ENCODE data around the gene GIMAP8. TPM values are rescaled to one million over a fixed set of nuclear protein-coding genes. Genes with fewer than 3 reads are reported as not detected.

The GIMAP8 gene
- total RNA-seq, 1 donor from 2014 or later = not detected

DNA sequence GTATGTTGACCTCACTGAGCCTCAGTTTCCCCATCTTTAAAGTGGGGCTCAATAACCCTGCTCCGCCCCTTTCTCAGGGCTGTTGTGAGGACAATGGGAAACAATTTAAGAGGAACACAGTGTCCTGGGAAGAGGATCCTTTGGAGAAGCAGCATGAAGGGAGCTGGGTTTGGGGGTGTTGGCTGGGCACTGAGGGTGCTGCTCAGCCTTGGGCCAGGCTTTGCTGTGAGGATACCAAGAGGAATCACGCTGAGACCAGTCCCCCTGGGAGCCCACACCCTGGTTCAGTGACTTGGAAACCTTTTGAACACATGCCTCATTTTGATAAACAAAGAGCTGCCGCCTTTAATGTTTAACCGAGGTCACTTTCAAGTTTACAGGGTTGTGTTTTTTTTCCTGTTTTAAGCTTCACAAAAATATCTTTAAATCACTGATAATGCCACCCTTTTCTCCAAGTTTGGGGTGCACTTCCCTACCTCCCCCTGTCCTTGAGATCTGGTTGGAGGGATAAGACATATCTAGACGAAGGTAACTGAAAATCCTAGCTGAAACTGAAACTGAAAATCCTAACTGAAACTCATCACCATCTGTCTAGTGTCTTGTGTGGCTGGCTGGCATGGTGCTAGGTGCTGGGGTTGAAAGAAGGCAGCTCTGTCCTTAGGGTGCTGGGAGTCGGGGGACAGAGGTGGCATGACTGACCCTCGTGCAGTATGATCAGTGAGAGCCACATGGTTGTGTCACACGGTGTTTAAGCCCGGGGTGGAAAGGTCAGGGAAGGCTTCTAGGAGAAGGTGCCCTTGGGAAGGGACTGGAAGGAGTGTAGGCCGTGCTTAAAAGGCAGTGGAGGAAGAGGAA, 43.6 kb upstream of the GIMAP8 start:
- TF ChIP-seq, protein P1, sequence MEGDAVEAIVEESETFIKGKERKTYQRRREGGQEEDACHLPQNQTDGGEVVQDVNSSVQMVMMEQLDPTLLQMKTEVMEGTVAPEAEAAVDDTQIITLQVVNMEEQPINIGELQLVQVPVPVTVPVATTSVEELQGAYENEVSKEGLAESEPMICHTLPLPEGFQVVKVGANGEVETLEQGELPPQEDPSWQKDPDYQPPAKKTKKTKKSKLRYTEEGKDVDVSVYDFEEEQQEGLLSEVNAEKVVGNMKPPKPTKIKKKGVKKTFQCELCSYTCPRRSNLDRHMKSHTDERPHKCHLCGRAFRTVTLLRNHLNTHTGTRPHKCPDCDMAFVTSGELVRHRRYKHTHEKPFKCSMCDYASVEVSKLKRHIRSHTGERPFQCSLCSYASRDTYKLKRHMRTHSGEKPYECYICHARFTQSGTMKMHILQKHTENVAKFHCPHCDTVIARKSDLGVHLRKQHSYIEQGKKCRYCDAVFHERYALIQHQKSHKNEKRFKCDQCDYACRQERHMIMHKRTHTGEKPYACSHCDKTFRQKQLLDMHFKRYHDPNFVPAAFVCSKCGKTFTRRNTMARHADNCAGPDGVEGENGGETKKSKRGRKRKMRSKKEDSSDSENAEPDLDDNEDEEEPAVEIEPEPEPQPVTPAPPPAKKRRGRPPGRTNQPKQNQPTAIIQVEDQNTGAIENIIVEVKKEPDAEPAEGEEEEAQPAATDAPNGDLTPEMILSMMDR (IDR thresholded peaks at IDR 0.05; ENCODE audit: unreplicated experiment) = no peak
- Mint-ChIP-seq H3K4me3 (ENCODE audit: low read depth) (peak overlapping the region; percentile 94), H3K36me3 (ENCODE audit: insufficient read depth) (peaks cover 4% of the 10 kb centered on the region), H3K9me3 (ENCODE audit: low read depth) (no peaks in the 10 kb centered on the region), H3K27me3 (no peaks in the 10 kb centered on the region), H3K4me1 (ENCODE audit: low read depth) (peaks cover 32% of the 10 kb centered on the region), H3K27ac (peak overlapping the region; percentile 18)
- no peak for DNase-seq (ENCODE audit: low spot score, unreplicated experiment)

DNA sequence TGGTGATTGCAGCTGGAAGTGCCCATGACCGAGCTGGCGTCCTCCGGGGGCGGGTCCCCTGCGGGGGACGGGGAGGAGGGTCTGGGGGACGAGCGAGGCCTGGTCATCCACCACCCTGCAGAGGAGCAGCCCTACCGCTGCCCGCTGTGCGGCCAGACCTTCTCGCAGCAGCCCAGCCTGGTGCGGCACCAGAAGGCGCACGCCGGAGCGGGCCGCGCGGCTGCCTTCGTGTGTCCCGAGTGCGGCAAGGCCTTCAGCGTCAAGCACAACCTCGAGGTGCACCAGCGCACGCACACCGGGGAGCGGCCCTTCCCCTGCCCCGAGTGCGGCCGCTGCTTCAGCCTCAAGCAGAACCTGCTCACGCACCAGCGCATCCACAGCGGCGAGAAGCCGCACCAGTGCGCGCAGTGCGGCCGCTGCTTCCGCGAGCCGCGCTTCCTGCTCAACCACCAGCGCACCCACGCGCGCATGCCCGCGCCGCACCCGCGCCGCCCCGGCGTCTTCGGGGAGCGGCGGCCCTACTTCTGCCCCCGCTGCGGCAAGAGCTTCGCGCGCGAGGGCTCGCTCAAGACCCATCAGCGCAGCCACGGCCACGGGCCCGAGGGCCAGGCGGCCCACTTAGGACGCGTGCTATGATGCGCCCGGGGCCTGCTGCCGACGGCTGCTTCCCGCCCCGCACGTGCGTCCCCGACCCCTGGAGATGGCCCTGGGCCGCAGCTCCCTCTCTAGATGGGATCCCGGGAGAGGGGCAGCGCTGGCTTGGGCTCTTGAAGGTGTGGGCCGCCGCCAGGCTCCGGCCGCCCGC, 42.6 kb upstream of the GIMAP8 start:
- peaks cover 4% of the 10 kb centered on the region for H3K36me3 Mint-ChIP-seq (ENCODE audit: insufficient read depth)
- DNase-seq (ENCODE audit: low spot score, unreplicated experiment) = no peak
- TF ChIP-seq, protein P1 (IDR thresholded peaks at IDR 0.05; ENCODE audit: unreplicated experiment) = no peak
- no peak overlapping the region for H3K27ac Mint-ChIP-seq
- no peak overlapping the region for H3K4me3 Mint-ChIP-seq (ENCODE audit: low read depth)
- H3K27me3 Mint-ChIP-seq = no peaks in the 10 kb centered on the region
- no peaks in the 10 kb centered on the region for H3K9me3 Mint-ChIP-seq (ENCODE audit: low read depth)
- peaks cover 28% of the 10 kb centered on the region for H3K4me1 Mint-ChIP-seq (ENCODE audit: low read depth)

DNA sequence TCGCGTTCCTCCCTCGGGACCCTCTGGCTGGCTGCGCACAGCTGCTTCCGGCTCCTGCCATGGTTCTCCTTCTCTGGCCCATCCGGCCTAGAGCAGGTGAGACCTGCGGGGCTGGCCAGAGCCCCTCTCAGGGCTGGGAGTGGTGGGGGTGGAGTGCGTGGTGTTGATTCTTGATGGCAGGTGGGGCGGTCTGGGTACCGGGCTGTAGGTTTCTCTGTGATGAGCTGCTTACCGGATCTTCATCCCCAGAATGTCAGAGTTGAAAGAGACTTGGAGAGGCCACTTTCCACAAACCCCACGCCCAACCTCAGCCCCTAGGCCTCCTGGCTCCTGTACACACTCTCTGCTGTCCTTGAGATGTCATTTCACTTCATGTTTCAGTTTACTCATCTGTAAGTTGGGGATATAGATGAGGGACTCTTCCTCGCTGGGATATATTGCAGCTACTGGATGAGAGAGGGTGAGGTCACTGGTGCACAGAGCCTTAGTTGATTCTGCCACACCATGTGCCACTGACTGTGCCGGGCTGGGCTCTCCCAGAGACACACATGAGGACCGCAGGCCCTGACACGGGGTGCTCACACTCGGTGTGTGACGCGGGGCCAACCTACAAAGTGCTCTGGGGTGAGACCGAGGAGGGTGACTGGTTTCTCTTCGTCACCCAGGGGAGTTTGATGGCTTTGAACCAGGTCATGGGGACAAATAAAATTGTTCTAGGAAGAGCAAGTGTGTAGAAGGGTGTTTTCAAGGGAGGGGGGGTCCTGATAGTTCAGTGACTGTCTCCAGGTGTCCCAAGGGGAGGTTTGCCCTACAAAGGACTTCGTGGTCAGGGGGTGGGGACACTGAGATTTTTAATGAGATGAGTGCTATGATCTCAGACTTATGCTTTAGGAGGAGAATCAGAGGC, 41.8 kb upstream of the GIMAP8 start:
- Mint-ChIP-seq H3K4me1 (ENCODE audit: low read depth) (peaks cover 23% of the 10 kb centered on the region), H3K27ac (no peak overlapping the region), H3K27me3 (peaks cover 3% of the 10 kb centered on the region), H3K36me3 (ENCODE audit: insufficient read depth) (peaks cover 4% of the 10 kb centered on the region), H3K9me3 (ENCODE audit: low read depth) (no peaks in the 10 kb centered on the region), H3K4me3 (ENCODE audit: low read depth) (no peak overlapping the region)
- TF ChIP-seq, protein P1 (IDR thresholded peaks at IDR 0.05; ENCODE audit: unreplicated experiment) = no peak
- no peak for DNase-seq (ENCODE audit: low spot score, unreplicated experiment)

DNA sequence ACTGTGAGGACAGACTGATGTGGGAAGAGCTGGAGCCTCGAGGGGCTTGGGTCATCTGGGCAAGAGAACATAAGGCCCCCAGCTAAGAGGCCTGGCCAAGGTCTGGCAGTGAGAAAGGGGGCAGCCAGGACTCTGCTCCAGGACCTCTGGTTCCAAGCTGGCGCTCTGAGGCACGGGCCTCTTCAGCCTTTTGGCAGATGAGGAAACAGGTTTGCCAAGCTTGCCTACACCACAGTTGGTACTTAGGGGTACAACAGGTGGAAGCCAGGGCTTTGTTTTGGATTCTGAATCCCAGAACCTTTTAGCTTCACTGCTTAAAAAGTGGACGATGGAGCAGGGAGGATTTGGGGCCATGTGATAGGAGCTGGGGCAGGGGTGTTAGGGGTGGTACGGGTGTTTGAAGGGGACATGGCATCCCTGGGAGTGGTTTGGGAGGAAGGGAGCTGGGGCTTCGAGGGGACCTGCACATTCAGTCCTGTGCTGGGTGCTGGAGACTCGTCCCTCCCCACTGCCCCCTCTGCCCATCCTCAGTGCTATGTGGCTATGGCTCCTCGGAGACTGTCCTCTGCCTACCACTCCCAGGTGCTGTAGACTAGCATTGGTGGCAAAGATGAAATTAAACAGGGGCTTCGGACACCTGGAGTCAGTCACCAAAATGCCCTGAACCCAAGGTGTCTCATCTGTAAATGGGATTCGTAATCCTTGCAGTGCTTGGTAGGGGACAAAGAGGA, 41.0 kb upstream of the GIMAP8 start:
- Mint-ChIP-seq H3K27me3 (peaks cover 3% of the 10 kb centered on the region), H3K36me3 (ENCODE audit: insufficient read depth) (peaks cover 4% of the 10 kb centered on the region), H3K9me3 (ENCODE audit: low read depth) (no peaks in the 10 kb centered on the region), H3K4me1 (ENCODE audit: low read depth) (peaks cover 19% of the 10 kb centered on the region), H3K27ac (no peak overlapping the region), H3K4me3 (ENCODE audit: low read depth) (no peak overlapping the region)
- DNase-seq (ENCODE audit: low spot score, unreplicated experiment) = no peak
- TF ChIP-seq, protein P1 (IDR thresholded peaks at IDR 0.05; ENCODE audit: unreplicated experiment) = no peak

All from progenitor cell of endocrine pancreas (in vitro differentiated cells).